OCI-LY3 (cell line): ENCODE results near the gene MSMO1.

Experiments
- H2AFZ ChIP-seq: fragments of 200-600, 300-600 bp; shearing (Covaris generic); 2 replicates; pipeline ENCODE4 v1.6.0; 2014; ENCODE audit warnings: antibody characterized with exemption, low read depth, low read length
- H3K27ac ChIP-seq: fragments of 200-600, 300-600 bp; sonication (generic); 2 replicates; pipeline ENCODE4 v1.5.1; 2014; ENCODE audit warnings: mild to moderate bottlenecking, low read length, moderate library complexity, mixed read lengths
- H3K27me3 ChIP-seq: fragments of 200-600, 300-600 bp; sonication (generic); 2 replicates; pipeline ENCODE4 v1.6.1; 2014; ENCODE audit warnings: low read depth, low read length, mixed read lengths
- H3K36me3 ChIP-seq: fragments of 200-600, 300-600 bp; sonication (generic); replicated peaks from 2 replicates; pipeline ENCODE3; 2014; ENCODE audit warnings: low read depth, low read length, mixed read lengths
- H3K4me1 ChIP-seq: fragments of 300-600, 200-600 bp; sonication (generic); 2 replicates; pipeline ENCODE4 v1.6.1; 2014; ENCODE audit warnings: low read length, mixed read lengths
- H3K4me2 ChIP-seq: fragments of 200-600, 300-600 bp; sonication (generic); 2 replicates; pipeline ENCODE4 v1.6.1; 2014; ENCODE audit warnings: low read length, mixed read lengths
- H3K4me3 ChIP-seq: fragments of 300-600, 200-600 bp; sonication (generic); 2 replicates; pipeline ENCODE4 v1.5.1; 2014; ENCODE audit warnings: antibody characterized with exemption, mild to moderate bottlenecking, low read length, moderate library complexity
- H3K79me2 ChIP-seq: fragments of 300-600, 200-600 bp; shearing (Covaris generic); 2 replicates; pipeline ENCODE4 v1.6.1; 2014; ENCODE audit warnings: mild to moderate bottlenecking, low read length, mixed read lengths
- H3K9ac ChIP-seq: fragments of 300-600, 200-600 bp; shearing (Covaris generic); 2 replicates; pipeline ENCODE4 v1.6.0; 2014; ENCODE audit warnings: mild to moderate bottlenecking, low read length, moderate library complexity
- H3K9me3 ChIP-seq: fragments of 200-600, 300-600 bp; shearing (Covaris generic); 2 replicates; pipeline ENCODE4 v1.6.1; 2014; ENCODE audit warnings: low read length, mixed read lengths; ENCODE audit not compliant: insufficient read depth
- H4K20me1 ChIP-seq: fragments of 200-600, 300-600 bp; sonication (generic); 2 replicates; pipeline ENCODE4 v1.6.1; 2016; ENCODE audit warnings: low read length, mixed read lengths; ENCODE audit not compliant: insufficient read depth
- CTCF ChIP-seq: fragments of 200-600, 300-600 bp; sonication (generic); IDR thresholded peaks from 2 replicates; pipeline ENCODE4 v1.5.1; 2014; ENCODE audit warnings: antibody characterized with exemption, low read length, low read depth
- EZH2phosphoT487 ChIP-seq: fragments of 200-600 bp; shearing (Covaris generic); IDR thresholded peaks from 2 replicates; pipeline ENCODE4 v1.6.1; 2018; ENCODE audit warnings: antibody characterized with exemption, mixed run types, low read depth

The MSMO1 gene

GRCh38 chr4:165328708-165329107 is 1.2 kb downstream of the MSMO1 start:
- Histone ChIP-seq H2AFZ (no peak overlapping the region), H3K27ac (peak overlapping the region; percentile 88), H3K27me3 (no peaks in the 10 kb centered on the region), H3K9ac (peak overlapping the region; percentile 98), H3K79me2 (peaks cover 72% of the 10 kb centered on the region), H4K20me1 (peaks cover 55% of the 10 kb centered on the region), H3K9me3 (peaks cover 12% of the 10 kb centered on the region), H3K4me3 (peak overlapping the region; percentile 83), H3K36me3 (peaks cover 79% of the 10 kb centered on the region), H3K4me1 (peaks cover 52% of the 10 kb centered on the region), H3K4me2 (peak overlapping the region; percentile 97)
- TF ChIP-seq EZH2phosphoT487 (no peak), CTCF (no peak)

- H3K27ac ChIP-seq = peak overlapping the region; percentile 2; the same call in 1 of the 2 replicates
- H3K9ac ChIP-seq = peak overlapping the region; percentile 6
- H3K79me2 ChIP-seq = peaks cover 86% of the 10 kb centered on the region
- peaks cover 52% of the 10 kb centered on the region for H3K4me1 ChIP-seq
- peak overlapping the region; percentile 97 for H3K4me2 ChIP-seq
- no peak for TF ChIP-seq CTCF
- TF ChIP-seq EZH2phosphoT487 = no peak
- H3K9me3 ChIP-seq = peaks cover 9% of the 10 kb centered on the region
- H2AFZ ChIP-seq = no peak overlapping the region
- H3K27me3 ChIP-seq = no peaks in the 10 kb centered on the region
- peaks cover 82% of the 10 kb centered on the region for H3K36me3 ChIP-seq
- H3K4me3 ChIP-seq = peak overlapping the region; percentile 83
- peaks cover 69% of the 10 kb centered on the region for H4K20me1 ChIP-seq
Measured at GRCh38 chr4:165330071-165330470, 2.6 kb downstream of the MSMO1 start.

- Histone ChIP-seq H3K27me3 (no peaks in the 10 kb centered on the region), H3K79me2 (peaks cover 92% of the 10 kb centered on the region), H3K9ac (peak overlapping the region; percentile 6), H4K20me1 (peaks cover 75% of the 10 kb centered on the region), H3K36me3 (peaks cover 82% of the 10 kb centered on the region), H3K4me3 (peak overlapping the region; percentile 83), H3K4me2 (peak overlapping the region; percentile 97), H3K9me3 (peaks cover 3% of the 10 kb centered on the region; the same call in 1 of the 2 replicates), H3K4me1 (peaks cover 51% of the 10 kb centered on the region), H3K27ac (peak overlapping the region; percentile 2; the same call in 1 of the 2 replicates), H2AFZ (no peak overlapping the region)
- no peak for TF ChIP-seq CTCF
- TF ChIP-seq EZH2phosphoT487 = no peak
Measured at GRCh38 chr4:165330666-165331065, 3.2 kb downstream of the MSMO1 start.

GRCh38 chr4:165331359-165331758 is 3.9 kb downstream of the MSMO1 start:
- Histone ChIP-seq H4K20me1 (peaks cover 82% of the 10 kb centered on the region), H3K27me3 (no peaks in the 10 kb centered on the region), H3K27ac (no peak overlapping the region), H3K9ac (0 out of 2 replicates have a peak overlapping the region, but pooled peaks have one; percentile 6), H3K79me2 (peaks cover 94% of the 10 kb centered on the region), H2AFZ (no peak overlapping the region), H3K36me3 (peaks cover 82% of the 10 kb centered on the region), H3K4me3 (peak overlapping the region; percentile 83), H3K9me3 (no peaks in the 10 kb centered on the region), H3K4me2 (peak overlapping the region; percentile 97), H3K4me1 (peaks cover 44% of the 10 kb centered on the region)
- no peak for TF ChIP-seq CTCF
- no peak for TF ChIP-seq EZH2phosphoT487
